SK-N-MC (cell line): Measurements from ENCODE around the gene BCR.

Experiments
- EZH2 ChIP-seq: fragments of 200-600 bp; sonication (generic); IDR thresholded peaks from one replicate; pipeline ENCODE4 v1.6.1; 2017; ENCODE audit warnings: antibody characterized with exemption
- FOXP2 ChIP-seq: optimal IDR thresholded peaks from 2 replicates; pipeline ENCODE3; 2011; ENCODE audit warnings: mild to moderate bottlenecking, moderate library complexity; ENCODE audit not compliant: insufficient read depth; ENCODE audit errors: extremely low read length, control extremely low read depth
- POLR2AphosphoS5 ChIP-seq: IDR thresholded peaks from 2 replicates; pipeline ENCODE4 v1.6.1; 2012; ENCODE audit warnings: mild to moderate bottlenecking, low read depth, low read length, borderline replicate concordance

DNA sequence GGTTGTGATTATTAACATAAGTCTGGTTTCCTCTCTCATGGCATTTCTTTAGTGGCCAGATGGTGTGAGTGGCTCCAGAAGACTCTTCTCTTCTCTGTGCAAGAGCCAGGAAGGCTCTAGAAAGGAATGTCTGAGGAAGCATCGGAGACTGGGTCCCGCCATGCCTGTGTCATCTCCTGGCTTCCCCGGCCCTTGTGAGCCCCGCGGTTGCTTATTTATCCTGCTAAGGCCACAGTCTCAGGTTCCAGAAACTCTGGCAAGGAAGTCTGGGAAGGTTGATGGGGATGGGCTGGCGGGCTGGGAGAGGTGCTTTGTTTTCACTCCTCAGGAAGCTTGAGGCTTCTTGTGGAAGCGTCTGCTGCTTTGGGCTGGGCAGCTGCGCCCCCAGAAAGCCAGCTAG, 18.9 kb downstream of the BCR start:
- TF ChIP-seq FOXP2, result no peak
- TF ChIP-seq EZH2, result no peak
- TF ChIP-seq POLR2AphosphoS5, result no peak
